ENCODE data around the gene TUBD1. TPM values are rescaled to one million over a fixed set of nuclear protein-coding genes. Genes with fewer than 3 reads are reported as not detected.

Gene TUBD1
- total RNA-seq, 2 donors from 2014 or later: 17.5 to 24.1 TPM

GRCh38 chr17:59828478-59828760 is 64.3 kb downstream of the TUBD1 start:
- H3K4me3 ChIP-seq (ENCODE audit: low read length): no peak overlapping the region

GRCh38 chr17:59827721-59828477 is 64.8 kb downstream of the TUBD1 start:
- H3K9me3 ChIP-seq (ENCODE audit: control insufficient read depth, low read length): no peaks in the 10 kb centered on the region
- Mint-ChIP-seq H3K36me3 (ENCODE audit: low read depth) (peaks cover 8% of the 10 kb centered on the region), H3K4me3 (no peak overlapping the region), H3K27ac (no peak overlapping the region), H3K9me3 (no peaks in the 10 kb centered on the region), H3K27me3 (ENCODE audit: insufficient read depth) (no peaks in the 10 kb centered on the region), H3K4me1 (peaks cover 32% of the 10 kb centered on the region)
- H3K4me3 ChIP-seq (ENCODE audit: low read length): no peak overlapping the region
- no peak overlapping the region for H3K27ac ChIP-seq (ENCODE audit: low read depth, low read length)
- DNase-seq: no peak
- peaks cover 6% of the 10 kb centered on the region for H3K4me1 ChIP-seq (ENCODE audit: control insufficient read depth, insufficient read depth, low read length)
- H3K9ac ChIP-seq (ENCODE audit: extremely low read depth, low read length, poor library complexity, severe bottlenecking): no peak overlapping the region
- H3K27me3 ChIP-seq (ENCODE audit: control insufficient read depth, insufficient read depth, low read length, poor library complexity, severe bottlenecking): no peaks in the 10 kb centered on the region
- H3K36me3 ChIP-seq (ENCODE audit: control insufficient read depth, insufficient read depth, low read length): no peaks in the 10 kb centered on the region
- TF ChIP-seq CTCF (conservative IDR thresholded peaks at IDR 0.05): no peak
- WGBS, 2 experiments (ENCODE audit: insufficient coverage in 1 of 2, insufficient read length in 1 of 2): 89 to 91% methylated on average over 4 to 5 of the region's 5 CpGs

More at GRCh38 chr17:59828478-59828760, 64.3 kb downstream of the TUBD1 start:
- TF ChIP-seq CTCF (conservative IDR thresholded peaks at IDR 0.05): no peak
- peaks cover 6% of the 10 kb centered on the region for H3K36me3 Mint-ChIP-seq (ENCODE audit: low read depth)
- Histone ChIP-seq H3K27ac (ENCODE audit: low read depth, low read length) (no peak overlapping the region), H3K36me3 (ENCODE audit: control insufficient read depth, insufficient read depth, low read length) (no peaks in the 10 kb centered on the region), H3K27me3 (ENCODE audit: control insufficient read depth, insufficient read depth, low read length, poor library complexity, severe bottlenecking) (no peaks in the 10 kb centered on the region), H3K9me3 (ENCODE audit: control insufficient read depth, low read length) (no peaks in the 10 kb centered on the region), H3K9ac (ENCODE audit: extremely low read depth, low read length, poor library complexity, severe bottlenecking) (no peak overlapping the region), H3K4me1 (ENCODE audit: control insufficient read depth, insufficient read depth, low read length) (peaks cover 6% of the 10 kb centered on the region)
- H3K27ac Mint-ChIP-seq: peak overlapping the region; percentile 30
- WGBS, 2 experiments (ENCODE audit: insufficient coverage in 1 of 2, insufficient read length in 1 of 2): 98 to 100% methylated on average over 2 of the region's 2 CpGs
- peaks cover 32% of the 10 kb centered on the region for H3K4me1 Mint-ChIP-seq
- H3K27me3 Mint-ChIP-seq (ENCODE audit: insufficient read depth): no peaks in the 10 kb centered on the region
- H3K9me3 Mint-ChIP-seq: no peaks in the 10 kb centered on the region
- H3K4me3 Mint-ChIP-seq: no peak overlapping the region
- DNase-seq: no peak

- TF ChIP-seq CTCF (conservative IDR thresholded peaks at IDR 0.05): no peak
- Mint-ChIP-seq H3K36me3 (ENCODE audit: low read depth) (peaks cover 14% of the 10 kb centered on the region), H3K27ac (no peak overlapping the region), H3K9me3 (no peaks in the 10 kb centered on the region), H3K4me3 (no peak overlapping the region), H3K27me3 (ENCODE audit: insufficient read depth) (no peaks in the 10 kb centered on the region), H3K4me1 (peaks cover 31% of the 10 kb centered on the region)
- no peaks in the 10 kb centered on the region for H3K9me3 ChIP-seq (ENCODE audit: control insufficient read depth, low read length)
- H3K4me3 ChIP-seq (ENCODE audit: low read length): no peak overlapping the region
- H3K9ac ChIP-seq (ENCODE audit: extremely low read depth, low read length, poor library complexity, severe bottlenecking): no peak overlapping the region
- H3K27ac ChIP-seq (ENCODE audit: low read depth, low read length): no peak overlapping the region
- peaks cover 6% of the 10 kb centered on the region for H3K4me1 ChIP-seq (ENCODE audit: control insufficient read depth, insufficient read depth, low read length)
- no peaks in the 10 kb centered on the region for H3K36me3 ChIP-seq (ENCODE audit: control insufficient read depth, insufficient read depth, low read length)
- no peak for DNase-seq
- WGBS, 2 experiments (ENCODE audit: insufficient coverage in 1 of 2, insufficient read length in 1 of 2): 93 to 100% methylated on average over 3 to 4 of the region's 4 CpGs
- no peaks in the 10 kb centered on the region for H3K27me3 ChIP-seq (ENCODE audit: control insufficient read depth, insufficient read depth, low read length, poor library complexity, severe bottlenecking)
These were observed 65.9 kb downstream of the TUBD1 start for GRCh38 chr17:59826706-59827453.

Measured in endodermal cell (in vitro differentiated cells).